AG09309 (cell line): Measurements from ENCODE around the gene TEKT2.

ENCODE experiments used
- DNase-seq: peaks from one replicate; pipeline ENCODE4 v3.0.0-alpha.2; 2010; ENCODE audit warnings: low read depth
- H3K4me3 ChIP-seq: 2 replicates; pipeline ENCODE4 v1.5.1; 2011; ENCODE audit warnings: mild to moderate bottlenecking, low read depth, low read length, moderate library complexity; ENCODE audit not compliant: control insufficient read depth
- CTCF ChIP-seq: IDR thresholded peaks from 2 replicates; pipeline ENCODE4 v1.5.1; 2011; ENCODE audit warnings: mild to moderate bottlenecking, low read depth, low read length, inconsistent platforms; ENCODE audit not compliant: insufficient read depth, control insufficient read depth; ENCODE audit errors: missing control alignments

The TEKT2 gene

GRCh38 chr1:36086529-36087232 is 2.8 kb downstream of the TEKT2 start:
- no peak for TF ChIP-seq CTCF
- DNase-seq, result no peak
- H3K4me3 ChIP-seq, result no peak overlapping the region

- DNase-seq, result no peak
- no peak for TF ChIP-seq CTCF
- no peak overlapping the region for H3K4me3 ChIP-seq
These were observed 3.6 kb downstream of the TEKT2 start for GRCh38 chr1:36087233-36088123.

DNA sequence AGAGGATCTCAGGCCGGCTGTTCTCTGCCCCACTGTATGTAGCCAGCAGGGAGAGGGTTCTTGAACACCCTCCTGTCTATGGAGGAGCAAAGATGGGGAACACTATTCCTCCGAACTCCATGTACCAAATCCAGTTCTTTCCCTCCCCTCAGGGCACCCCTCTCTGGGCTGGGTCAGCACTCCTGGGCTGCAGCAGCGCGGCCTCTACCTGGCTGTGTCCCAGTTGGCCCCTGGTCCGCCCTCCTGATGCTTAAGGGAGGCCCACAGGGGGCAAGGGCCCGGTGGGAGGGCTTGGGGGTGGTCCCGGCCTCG is 4.3 kb downstream of the TEKT2 start:
- no peak for DNase-seq
- TF ChIP-seq CTCF, result no peak
- H3K4me3 ChIP-seq, result peak overlapping the region; percentile 41

GRCh38 chr1:36088577-36089392 is 4.9 kb downstream of the TEKT2 start, which contains the start of gene ADPRS:
Gene ADPRS, plus strand, starts transcription at chr1:36088892. Its CDS starts 13 bp downstream, at chr1:36088905.
- peak within 1 kb of the TSS; percentile 60 for H3K4me3 ChIP-seq
- TF ChIP-seq CTCF, result peak; percentile 79
- DNase-seq, result no peak

GRCh38 chr1:36089393-36090121 is 5.7 kb downstream of the TEKT2 start:
- peak overlapping the region; percentile 60 for H3K4me3 ChIP-seq
- DNase-seq, result no peak
- TF ChIP-seq CTCF, result no peak

DNA sequence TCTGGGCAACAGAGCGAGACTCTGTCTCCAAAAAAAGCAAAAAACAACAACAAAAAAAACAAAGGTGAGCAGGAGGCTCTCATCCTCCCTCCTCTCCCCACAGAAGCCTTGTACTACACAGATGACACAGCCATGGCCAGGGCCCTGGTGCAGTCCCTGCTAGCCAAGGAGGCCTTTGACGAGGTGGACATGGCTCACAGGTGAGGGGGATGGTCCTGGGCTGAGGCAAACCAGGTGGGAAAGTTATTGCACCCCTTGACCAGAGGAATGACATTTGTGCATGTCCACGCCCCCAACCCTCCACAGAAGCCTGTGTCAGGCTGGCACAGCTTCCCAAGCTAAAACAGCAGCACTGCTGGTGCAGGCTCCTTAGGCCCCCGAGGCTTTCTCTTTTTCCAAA is 7.2 kb downstream of the TEKT2 start:
- H3K4me3 ChIP-seq, result no peak overlapping the region
- no peak for DNase-seq

More for the DNA sequence above, 7.2 kb downstream of the TEKT2 start:
- TF ChIP-seq CTCF, result no peak
